ENCODE data around the gene GPC6.

The GPC6 gene

DNA sequence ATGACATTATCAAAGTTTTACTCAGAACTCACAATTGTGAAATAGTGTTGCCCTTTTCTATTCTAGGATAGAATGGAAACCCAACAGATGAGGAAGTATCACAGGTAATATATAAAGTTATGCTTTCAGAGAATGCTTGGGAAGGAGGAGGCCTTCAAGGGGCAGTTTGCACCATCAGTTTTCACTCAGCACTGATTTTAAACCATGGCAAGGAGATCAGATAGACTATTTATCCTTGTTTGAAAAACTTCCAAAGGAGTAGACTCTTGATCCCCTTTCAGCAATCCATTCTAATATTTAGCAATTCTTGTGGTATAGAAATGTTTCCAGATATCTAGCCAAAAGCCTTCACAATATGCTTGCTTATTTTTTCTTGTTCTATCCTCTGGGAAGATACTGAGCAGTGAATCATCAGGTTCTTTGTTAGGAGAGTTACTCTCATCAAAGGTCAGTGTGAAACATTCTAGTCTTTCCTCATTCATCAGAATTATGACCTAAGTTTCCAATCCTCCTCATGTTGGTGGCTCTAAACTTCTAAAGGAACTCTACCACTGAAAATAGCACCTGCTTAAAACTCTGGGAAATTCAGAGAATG is 3.8 kb downstream of the GPC6 start:
- no peak for DNase-seq (ENCODE audit: low read depth in 2 of 2)

DNA sequence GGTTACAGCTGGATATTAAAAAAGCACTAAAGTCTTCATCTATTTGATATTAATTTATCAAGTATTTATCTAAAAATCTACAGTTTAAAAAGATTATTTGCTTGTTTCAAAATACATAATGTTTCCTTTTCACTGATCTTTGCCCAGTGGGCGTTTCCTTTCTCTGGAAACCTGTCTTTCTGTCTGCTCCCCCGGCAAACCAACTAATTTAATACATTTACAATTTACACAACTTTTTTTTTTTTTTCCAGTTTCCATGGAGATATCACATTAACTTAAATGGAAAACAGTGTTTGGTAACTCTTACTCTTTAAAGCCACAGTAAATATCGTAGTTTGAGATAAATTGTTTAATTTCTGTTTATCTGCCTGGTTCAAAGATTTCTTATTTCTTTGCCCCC is 5.3 kb downstream of the GPC6 start:
- no peak for DNase-seq (ENCODE audit: low read depth in 2 of 2)

DNA sequence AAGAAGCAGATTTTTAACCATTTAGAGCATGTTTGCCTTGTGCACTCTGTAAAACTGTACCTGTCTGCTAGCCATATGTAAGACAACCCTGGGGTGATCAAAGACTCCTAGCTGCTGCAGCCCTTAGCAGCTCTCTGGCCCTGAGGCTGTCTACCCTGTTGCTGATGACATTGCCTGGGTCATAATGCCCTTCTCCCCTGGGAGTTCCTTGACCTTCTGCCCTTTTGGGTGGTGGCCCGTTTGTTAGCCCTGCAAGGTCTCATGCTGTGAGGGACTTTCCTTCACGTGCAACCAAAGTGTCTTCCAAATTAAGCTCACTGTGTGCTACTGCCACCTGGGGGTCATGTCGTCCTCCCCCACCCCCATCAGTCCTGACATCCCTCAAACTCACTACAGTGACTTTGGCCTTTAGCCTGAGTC is 7.4 kb downstream of the GPC6 start:
- DNase-seq (ENCODE audit: low read depth in 2 of 2), result no peak

DNA sequence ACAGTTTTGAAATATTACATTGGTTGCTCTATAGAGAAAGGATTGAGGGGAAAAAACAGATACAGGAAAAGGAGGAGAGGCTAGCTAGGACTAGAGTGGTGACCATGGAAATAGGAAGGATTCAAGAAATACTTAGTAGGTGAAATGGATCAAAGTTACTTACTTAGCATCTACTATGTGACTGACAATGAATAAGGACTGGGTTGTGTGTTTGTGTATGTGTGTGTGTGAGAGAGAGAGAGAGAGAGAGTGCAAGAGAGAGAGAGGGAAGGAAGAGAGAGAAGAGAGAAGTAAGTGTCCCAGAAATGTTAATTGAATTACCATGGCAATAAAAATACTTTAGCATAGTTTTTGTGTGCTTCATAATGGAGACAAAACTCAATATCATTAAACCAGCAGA is 7.9 kb downstream of the GPC6 start:
- DNase-seq (ENCODE audit: low read depth in 2 of 2), result no peak

DNA sequence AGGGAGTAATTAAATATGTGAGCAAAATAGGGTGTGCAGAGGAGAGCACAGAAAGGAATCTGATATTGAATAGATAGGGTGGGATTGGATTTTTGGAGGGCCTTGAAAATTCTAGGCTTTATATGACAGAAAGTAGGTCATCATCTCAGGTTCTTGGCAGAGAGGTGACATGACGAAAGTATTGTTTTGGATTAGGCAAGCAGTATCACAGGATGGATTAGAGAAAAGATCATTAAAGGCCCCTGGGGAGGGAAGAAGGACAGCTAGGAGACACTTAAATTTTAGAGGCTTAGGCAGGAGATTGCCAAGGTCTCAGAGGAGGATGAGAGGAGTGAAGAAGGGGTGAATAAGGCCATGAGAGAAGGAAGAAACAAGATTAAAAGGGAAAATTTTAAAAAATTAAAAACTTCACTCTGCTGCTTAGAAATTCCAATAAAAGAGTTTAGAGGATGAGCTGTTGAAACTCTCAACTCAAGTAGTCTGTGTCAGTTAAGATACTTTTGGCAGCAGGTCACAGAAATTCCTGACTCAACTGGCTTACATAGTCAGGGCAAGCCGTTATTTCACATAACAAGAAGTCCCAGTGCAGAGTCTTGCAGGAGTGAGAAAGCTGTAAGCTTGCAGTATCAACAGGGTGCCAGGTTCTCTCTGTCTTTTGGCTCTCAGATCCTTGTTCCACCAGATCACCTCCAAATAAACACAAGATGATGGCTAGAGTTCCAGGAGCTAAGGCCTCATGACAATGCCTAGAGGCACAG is 8.8 kb downstream of the GPC6 start:
- no peak for DNase-seq (ENCODE audit: low read depth in 2 of 2)

DNA sequence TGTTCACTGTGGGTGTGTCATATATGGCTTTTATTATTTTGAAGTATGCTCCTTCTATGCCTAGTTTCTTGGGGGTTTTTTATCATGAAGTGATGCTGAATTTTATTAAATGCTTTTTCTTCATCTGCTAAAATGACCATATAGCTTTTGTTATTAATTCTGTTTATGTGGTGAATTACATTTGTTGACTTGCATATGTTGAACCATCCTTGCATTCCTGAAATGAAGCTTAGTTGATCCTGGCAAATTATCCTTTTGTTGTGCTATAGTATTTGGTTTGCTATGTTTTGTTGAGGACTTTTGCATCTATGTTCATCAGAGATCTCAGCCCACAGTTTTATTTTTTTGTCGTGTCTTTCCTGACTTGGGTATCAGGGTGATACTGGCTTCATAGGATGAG is 12.1 kb downstream of the GPC6 start:
- DNase-seq (ENCODE audit: low read depth in 2 of 2), result no peak

DNA sequence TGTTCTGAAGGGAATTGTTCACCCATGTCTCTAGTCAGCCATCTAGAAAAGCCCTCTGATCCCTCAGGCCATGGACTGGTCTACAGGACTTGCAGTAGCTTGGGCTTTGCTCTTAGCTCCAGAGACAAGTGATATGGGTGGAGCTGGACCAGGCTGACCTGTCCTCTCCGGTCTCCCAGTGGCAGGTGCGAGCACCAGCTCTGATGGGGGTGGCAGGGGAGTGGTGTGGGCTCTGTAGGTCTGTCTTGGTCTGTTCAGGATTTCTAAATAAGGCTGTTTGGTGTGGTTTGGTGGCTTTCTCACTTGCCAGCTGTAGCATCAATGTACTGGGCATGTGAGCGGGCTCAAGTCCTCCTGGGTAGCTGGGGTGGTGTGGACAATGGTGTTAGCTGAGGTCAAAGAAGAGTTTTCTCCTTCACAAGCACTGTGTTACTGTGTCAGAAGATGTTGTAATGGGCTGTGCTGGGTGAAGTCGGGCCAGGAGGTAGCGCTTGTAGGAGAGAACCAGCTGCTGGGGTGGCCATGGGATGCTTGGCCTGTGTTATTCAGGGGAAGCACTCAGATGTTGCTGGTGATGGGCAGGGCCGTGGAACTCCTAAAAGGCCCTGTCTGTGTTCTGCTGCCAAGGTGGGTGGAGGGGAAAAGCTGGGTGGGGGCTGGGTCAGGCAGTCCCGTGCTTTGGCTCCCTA is 16.9 kb downstream of the GPC6 start:
- no peak for DNase-seq (ENCODE audit: low read depth in 2 of 2)

DNA sequence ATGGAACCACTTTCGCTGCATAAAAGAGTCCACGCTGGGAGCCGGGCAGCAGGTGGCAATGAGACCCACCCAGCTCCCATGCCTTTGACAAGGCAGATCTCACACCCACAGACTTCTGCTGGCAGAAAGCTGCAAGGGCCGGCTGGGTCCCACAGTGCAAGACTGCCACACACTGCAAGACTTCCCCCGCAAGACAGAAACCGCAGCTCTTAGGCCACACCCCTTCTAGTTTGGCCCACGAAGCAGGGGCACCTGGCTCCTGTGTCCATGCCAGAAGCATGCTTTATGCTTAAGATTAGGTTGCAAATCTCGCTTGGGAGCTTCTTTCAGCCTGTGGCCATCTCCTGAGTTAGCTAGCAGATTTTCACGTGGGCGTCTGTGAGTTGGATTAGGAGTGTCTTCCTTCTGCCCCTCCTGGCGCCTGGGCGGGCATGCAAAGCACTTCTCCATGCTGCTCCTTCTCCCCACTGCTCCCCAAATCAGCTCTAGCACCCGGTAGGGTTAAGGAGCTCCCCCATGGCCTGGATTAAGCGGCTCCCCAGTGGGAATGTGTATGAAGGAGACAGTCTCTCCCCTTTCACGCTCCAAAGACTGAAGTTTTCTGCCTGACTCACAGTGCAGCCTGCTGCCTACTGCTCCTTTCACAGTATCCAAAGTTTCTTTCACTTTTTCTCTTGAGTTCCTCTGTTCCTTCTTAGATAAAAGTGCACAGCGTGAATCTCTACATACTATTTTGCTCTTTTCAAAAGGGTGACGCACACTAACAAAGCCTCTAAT is 17.7 kb downstream of the GPC6 start:
- DNase-seq (ENCODE audit: low read depth in 2 of 2), result no peak

DNA sequence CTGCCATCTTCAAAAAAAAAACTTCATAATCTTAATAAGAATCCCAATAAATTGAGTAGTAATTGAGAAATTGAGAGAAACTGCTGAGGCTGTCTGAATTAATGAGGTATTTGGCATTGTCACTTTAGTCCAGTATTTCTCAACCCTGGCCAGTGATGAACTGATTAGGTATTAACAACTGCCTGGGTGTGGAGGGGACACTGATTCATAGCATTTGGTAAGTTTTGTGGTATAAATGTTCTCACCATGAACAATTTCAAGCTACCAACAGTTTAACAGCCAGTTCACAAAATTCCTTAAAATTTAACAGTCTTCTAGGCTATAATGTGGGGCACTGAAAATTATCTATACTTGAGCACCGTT is 18.3 kb downstream of the GPC6 start:
- DNase-seq (ENCODE audit: low read depth in 2 of 2), result no peak

DNA sequence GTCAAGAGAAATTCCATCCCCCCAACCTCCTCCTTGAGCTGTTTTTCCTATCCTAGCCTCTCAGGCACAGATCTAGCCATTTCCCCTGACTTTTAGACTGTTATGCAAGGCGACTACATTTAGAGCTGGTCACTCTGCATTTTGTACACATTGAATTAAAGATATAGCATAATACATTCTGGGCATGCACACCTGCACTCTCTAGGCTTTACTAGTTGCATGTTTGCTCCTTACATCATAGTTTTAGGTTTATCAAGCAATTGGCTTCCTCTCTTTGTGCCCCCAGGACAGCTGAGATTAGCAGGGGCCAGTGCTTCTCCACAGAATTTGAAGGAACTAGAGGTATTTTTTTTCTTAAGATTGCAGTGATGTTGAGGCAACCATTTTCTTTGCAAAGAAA is 19.5 kb downstream of the GPC6 start:
- DNase-seq (ENCODE audit: low read depth in 2 of 2), result no peak

DNA sequence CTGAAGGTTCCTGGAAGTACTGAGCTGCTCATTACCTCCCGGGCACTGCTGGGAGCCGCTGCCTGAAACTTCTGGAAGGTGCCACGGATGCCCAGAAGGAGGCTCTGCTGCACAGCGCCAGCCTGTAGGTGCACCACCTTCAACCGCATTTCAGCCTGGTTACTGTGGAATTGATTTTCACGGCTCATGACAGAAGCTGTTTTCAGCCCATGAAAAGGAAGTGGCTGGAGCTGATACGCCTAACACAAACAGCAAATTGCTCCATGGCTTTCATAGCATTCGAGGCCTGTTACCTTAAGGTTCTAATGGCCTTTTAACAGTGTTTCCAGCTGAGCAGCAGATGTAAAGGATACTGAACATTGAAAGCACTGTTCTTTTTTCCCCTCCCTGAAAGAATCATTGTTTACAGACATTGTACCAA is 22.0 kb downstream of the GPC6 start:
- no peak for DNase-seq (ENCODE audit: low read depth in 2 of 2)

DNA sequence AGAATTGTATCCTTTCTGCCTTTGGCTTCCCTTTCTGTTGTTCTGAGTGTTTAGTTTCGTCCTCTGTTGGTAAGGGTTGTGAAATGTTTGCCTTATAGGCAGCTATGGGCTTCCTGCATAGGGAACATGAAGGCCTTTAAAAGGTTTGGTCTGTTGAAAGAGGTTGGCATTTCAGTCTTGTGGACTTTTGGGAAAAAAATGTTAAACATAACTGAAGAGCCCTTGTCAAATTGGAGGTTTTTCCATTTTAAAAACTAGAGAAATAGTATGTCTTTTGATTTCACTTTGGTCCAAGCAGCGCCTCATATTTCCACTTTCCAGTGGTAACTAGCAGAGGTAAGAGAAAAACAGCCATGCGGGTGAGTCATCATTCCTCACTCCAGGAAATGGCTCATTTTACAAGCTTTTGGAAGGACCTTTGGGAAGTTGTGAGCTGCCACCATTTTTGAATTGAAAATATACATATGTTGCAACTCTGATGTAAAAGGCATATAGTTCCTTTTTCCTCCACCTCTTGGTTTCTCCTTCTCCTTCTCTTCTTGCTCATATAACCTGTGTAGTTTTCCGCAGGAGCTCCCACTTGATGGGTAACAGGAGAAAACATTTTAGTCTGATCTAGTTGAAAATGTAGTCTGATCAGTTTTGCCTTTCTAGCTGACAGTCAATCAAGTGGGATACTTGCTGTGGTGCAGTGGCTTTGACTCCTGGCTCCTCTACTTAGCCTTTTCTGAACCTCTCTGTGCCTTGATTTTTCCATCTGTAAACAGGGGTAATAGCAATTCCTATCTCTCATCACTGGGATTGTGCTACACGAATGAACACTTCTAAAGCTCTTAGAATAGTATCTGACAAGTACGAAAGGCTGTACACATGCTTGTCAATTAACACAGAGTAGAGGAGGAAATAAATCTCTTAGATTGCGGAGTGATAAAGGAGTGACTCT is 23.0 kb downstream of the GPC6 start:
- no peak for DNase-seq (ENCODE audit: low read depth in 2 of 2)

DNA sequence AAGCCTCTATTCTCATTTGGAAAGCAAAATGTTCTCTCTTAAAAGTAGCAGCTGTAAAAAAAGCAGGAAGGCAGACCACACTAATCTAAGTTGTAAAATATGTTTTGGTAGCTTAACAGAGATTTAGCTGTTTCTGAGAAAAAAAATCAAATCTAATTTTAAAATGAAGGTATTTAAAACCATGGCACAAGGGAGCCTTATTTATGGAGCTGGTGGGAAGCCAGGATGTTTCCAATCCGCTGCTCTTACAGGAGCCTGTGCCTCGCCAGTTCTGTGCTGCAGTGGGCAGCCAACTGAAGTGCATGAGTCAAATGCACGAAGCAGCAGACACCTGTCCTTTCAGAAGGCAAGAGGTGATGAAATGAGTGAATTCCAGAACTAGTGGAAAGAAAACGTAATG is 28.2 kb downstream of the GPC6 start:
- DNase-seq (ENCODE audit: low read depth in 2 of 2), result no peak

DNA sequence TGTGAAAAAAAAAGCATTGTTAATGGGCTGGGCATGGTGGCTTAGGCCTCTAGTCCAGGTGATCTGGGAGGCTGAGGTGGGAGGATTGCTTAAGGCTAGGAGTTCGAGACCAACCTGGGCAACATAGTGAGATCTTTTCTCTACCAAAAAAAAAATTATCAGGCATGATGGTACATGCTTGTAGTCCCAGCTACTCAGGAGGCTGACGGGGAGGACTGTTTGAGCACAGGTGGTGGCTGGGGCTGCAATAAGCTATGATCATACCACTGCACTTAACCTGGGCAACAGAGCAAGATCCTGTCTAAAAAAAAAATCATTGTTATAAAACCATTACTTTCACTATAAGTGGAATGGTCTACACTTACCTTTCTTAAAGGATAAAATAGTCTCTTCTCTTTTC is 30.4 kb downstream of the GPC6 start:
- DNase-seq (ENCODE audit: low read depth in 2 of 2), result no peak

DNA sequence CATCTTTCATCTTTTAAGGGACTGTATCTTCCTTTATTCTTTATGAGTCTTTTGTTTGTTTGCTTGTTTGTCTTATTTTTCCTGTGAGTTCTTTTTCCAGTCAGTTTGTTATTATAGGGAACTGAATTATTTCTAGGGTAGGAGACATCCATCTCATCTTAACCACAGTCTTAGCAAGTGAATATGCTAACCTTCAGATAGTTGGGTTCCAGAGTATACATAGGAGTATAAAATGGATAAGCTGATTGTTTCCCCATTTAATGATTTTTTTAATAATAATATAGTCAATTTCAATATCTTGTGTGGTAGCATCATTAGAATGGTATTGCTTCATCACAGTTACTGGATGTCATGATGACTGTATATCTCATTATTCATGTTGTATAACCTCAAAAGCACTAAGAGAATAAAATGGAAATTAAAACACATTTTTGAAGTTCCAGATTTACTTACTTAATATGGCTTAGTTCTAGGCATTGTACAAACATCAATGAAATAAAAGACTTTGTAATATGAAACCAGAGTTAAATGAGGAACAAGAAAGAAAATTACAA is 33.0 kb downstream of the GPC6 start:
- no peak for DNase-seq (ENCODE audit: low read depth in 2 of 2)

DNA sequence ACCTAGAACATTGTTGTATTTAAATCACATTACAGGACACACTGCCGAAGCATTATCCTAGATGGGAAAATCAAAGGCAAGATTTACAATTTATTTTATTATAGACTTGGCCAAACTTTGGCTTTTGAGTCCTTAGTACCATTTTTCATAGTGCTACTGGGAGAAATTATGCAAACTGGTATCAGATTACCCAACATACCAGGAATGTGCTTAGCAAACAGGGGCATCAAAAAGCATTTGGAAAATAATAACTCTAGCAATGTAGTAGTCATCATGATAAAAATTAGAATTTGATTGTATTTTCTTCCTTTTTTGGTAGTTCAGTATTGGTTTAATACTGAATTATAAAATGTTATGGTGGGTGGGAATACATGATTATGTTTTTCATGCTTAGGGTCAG is 34.0 kb downstream of the GPC6 start:
- DNase-seq (ENCODE audit: low read depth in 2 of 2), result no peak

DNA sequence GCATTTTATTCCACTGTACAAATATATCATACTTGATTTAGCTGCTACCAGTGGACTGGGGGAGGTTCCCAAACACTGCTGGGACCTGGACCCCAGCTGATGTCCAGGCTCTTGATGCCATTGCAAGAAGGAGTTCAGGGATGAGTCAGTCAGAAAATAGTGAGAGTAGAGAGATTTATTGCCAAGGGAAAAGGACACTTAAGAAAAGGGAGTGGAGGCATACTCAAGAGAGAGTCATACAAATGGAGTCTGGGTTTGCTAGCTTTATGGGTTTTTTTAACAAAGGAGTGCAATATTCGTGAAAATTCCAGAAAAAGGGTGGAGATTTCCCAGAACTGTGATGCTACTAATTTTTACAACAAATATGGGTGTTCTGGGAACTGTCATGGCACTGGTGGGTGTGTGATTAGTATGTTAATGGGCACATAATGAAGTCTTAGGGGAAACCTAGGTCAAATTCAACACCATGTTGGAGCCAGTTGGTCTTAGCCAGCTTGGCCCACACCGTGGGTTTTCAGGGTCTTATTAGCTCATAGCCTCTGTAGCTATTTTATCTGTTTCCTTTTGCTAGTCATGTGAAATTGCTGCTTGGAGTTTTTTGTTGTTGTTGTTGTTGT is 36.2 kb downstream of the GPC6 start:
- no peak for DNase-seq (ENCODE audit: low read depth in 2 of 2)

DNA sequence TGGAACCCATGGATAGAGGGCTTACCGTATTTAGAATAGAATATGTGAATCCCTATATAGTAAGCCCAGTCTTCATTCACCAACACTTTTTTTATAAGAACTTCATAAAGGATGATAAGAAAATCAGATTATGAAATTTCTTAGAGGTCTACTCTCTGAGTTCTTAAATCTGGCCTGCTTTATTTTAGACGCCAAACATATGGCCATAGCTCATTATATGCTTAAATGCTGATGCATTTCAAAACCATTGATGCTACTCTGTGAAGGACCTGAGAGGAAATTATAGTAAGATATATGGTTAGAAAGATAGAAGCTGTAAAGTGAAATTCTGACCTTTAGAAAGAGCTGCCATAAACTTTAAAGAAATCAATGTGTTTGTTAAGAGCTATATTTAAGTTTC is 38.3 kb downstream of the GPC6 start:
- DNase-seq (ENCODE audit: low read depth in 2 of 2), result no peak

DNA sequence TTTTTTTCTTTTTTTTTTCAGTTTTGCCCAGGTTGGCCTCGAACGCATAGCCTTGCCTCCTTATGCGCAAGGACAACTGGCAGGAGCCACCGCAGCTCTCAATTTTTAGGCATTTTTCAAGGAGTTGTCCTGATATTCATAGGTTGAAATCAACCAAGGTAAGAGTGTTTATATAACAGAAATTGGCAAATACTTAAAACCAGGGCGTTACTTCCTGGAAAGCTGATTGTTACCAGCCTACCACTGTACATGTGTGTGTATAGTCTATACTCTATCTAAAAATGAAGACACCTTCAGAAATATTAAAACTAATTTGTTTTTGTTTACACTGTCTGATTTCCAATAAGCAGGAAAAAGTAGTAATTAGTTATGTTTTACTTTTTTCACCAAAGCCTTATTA is 39.2 kb downstream of the GPC6 start:
- no peak for DNase-seq (ENCODE audit: low read depth in 2 of 2)

DNA sequence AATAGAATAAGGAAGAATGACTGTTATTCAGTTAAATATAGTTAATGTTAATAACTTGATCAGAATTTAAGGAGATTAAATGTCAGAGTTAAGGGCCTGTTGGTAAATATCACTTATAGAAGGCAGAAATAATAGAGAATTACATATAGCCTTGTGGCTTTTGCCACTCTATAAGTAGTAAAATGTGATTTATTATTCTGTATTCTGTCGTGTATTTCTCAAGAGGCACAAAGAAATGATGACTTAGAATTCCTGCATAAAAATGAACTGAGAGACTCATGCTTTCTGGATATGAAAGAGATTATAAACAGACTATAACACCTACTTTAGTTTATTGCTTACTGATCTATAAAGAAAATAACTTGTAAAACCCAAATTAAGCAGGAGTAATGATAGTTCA is 40.1 kb downstream of the GPC6 start:
- DNase-seq (ENCODE audit: low read depth in 2 of 2), result no peak

Data from activated CD4-positive, alpha-beta T cell treated with anti-CD3 and anti-CD28 coated beads for 24 hours (primary cell).